NCI-H1417 treated with DMSO at 0.1 percent for 48 hours (cell line): ENCODE measurements around the gene CD2BP2.
"Not testable (repeated sequence)": the region's sequence is repeated elsewhere in the genome, so short reads cannot be mapped to it uniquely, and the experiment has no call there.

Experiments
- DNase-seq: peaks from one replicate; lab custom pipeline; 2025; lab: John Stamatoyannopoulos, UW

The CD2BP2 gene

DNA sequence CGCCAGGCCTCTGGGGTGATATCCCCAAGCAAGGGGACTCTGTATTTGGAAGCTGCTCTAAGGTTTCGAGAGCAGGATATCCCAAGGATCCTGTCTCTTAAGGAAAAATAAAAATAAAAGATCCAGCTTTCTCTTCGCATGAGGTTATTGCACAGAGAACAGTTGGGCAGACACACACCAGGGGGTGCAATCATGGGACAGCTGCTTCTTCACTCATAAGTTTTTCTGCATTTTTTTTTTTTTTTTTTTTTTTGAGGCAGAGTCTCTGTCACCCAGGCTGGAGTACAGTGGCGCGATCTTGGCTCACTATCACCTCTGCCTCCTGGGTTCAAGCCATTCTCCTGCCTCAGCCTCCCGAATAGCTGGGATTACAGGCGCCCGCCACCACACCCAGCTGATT, 13.1 kb downstream of the CD2BP2 start:
- not testable (repeated sequence) for DNase-seq

DNA sequence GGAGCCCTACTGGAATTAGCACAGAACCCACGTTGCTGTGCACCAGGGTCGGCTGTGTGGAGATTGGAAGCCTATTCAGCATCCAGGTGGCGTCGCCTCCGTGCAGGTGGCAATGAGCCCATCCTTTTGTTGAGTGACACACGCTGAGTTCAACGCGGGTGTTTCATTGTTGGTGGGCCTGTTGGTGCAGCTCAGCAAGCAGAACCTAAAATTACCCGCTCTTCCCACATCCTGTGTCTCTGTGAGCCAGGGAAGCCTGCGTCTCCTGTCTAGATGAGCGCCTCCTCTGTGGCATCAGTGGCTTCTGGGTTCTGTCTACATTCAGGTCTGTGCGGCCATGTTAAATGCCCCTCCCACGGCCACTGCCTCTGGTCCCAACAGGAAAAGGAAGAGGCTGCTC, 14.5 kb downstream of the CD2BP2 start:
- DNase-seq, result no peak

DNA sequence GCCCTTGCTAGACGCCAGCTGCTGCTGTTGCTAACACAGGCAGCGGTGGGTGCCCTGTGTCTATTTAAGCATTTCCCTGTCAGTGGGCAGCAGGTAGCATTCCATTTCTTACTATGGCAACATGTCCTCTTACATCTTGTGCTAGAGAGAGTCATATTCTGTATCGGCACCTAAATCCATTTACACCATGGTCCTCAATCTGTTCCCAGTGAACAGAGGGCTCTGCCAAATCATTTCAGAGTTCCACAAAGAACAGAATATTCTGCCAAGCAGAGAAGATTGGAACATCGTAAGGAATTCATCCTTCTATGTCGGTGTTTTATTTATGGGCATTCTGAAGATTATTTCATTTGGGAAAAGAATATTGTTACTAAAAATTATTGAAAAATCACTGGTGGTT, 16.4 kb downstream of the CD2BP2 start:
- DNase-seq, result not testable (repeated sequence)

DNA sequence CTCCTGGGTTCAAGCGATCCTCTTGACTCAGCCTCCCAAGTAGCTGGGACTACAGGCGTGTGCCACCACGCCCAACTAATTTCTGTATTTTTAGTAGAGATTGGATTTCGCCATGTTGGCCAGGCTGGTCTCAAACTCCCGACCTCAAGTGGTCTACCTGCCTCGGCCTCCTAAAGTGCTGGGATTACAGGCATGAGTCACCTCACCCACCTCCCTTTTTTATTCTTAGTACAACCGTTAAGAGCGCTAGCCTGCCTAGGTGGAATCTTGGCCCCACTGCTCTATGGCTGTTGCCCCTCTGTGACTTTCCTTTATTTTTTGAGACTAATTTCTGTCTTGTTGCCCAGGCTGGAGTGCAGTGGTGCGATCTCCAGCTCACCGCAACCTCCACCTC, 17.1 kb downstream of the CD2BP2 start:
- DNase-seq, result not testable (repeated sequence)

DNA sequence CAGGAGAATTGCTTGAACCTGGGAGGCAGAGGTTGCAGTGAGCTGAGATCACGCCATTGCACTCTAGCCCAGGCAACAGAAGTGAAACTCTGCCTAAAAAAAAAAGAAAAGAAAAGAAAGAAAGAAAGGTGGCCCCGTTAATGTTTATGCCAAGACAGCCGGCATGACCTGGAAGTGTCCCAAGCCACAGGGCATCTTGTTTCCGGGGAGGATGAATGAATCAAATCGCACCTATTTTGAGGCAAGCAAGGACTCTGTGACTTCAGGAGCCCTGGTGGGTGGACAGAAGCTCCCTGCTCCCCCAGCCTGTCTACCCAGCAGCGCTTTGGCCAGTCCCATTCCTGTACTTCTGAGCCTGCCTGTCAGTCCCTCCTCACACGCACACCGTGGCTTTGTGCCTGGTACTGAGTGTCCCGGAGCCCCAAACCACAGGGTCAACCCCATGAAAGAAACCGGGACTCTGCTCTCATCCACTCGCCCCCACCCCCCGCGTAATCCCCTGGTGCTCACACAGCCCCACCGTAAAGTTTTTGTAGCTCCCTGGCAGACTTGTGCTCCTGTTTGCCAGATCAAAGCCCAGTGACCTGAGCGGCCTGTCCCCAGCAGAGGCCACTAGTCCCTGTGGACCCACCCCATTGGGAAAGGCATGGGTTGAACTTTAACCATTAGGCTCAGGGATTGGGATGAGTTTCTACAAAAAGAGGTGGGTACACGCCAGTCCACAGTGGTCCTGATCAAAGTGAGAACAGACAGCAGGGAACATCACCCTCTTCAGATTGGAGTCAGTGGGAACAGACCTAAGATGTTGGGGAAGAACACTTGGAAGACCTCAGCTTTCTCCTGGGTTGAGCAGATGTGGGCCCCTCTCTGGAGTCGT, 19.3 kb downstream of the CD2BP2 start:
- DNase-seq, result no peak

DNA sequence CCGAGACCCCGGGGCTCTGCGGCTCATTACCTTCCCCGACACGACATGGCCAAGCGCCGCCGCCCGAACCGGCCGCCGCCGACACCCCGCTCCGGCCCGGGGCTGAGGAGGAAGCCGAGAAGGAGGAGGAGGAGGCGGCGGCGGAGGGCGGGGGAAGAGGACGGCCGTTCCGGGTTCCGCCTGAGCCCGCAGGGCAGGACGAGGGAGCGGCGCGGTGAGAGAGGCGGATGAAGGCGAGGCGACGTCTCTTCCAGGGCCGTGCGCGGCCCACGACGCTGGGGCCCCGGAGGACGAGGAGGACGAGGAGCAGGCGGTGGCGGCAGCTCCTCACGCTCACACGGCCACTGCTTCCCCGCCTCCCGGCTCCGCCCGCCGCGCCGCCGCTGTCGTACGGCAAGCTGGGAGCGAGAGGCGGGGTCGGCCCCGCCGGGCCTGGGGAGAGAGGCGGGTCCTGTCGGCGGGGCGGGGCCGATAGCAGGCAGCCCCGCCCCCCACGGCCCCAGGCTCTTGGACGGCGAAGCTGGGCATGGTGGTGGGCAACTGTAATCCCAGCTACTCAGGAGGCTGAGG, 20.0 kb downstream of the CD2BP2 start:
- DNase-seq, result peak; percentile 12

DNA sequence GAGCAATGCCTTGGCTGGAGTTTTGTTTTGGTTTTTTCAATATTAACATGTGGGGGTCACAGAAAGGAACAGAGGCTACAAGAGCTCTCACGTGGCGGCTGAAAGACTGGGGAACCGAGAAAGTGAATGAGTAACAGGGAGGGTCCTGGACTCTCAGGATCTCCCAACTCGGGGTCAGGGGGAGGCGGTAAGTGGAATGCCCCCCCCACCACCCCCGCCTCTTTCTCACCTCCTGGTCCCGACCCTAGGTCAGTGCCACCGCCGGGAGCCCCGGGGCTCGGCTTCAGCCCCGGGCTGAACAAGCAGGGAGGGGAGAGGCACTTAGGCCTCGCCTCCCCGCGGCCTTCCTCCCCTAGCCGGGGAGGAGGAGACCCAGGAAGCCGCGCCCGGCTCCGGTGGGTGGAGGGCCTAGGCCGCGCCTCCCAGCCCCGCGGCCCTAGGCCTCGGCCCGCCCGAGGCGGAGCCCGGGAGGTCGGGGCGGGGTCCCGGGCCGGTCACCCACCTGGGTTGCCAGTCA, 20.6 kb downstream of the CD2BP2 start:
- DNase-seq, result not testable (repeated sequence)

DNA sequence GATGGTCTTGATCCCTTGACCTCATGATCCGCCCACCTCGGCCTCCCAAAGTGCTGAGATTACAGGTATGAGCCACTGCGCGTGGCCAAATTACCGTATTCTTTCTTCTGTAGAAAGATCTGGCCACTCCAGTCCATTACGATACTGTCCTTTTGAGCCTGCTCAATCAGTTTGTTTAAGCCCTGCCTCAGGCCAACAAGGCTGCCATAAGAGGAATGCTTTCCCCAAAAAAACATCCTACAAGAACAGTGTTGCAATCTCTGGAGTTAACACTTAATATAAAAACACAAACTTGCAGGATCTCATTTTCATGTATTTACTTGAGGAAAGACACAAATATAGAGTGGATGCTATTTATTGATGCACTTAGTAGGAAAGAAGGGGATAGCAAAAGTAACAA, 30.9 kb downstream of the CD2BP2 start:
- not testable (repeated sequence) for DNase-seq

DNA sequence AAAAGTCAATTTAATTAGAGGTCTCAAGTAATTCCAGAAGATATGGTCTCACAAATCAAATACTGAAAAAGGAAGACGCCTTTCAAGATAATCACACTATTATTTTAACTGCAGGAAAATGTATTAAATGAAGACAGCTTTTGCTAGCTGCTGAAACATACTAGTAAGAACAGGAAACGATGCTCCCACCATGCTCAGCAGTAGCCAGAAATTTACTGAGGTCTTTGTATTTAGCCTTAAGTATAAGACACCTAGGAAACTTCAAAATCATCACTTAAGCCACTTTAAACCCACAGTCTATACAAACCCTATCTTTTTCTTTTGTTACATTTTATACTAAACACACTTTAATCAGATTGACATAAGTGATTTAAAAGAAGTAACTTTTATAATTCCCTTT, 36.5 kb downstream of the CD2BP2 start:
- not testable (repeated sequence) for DNase-seq

DNA sequence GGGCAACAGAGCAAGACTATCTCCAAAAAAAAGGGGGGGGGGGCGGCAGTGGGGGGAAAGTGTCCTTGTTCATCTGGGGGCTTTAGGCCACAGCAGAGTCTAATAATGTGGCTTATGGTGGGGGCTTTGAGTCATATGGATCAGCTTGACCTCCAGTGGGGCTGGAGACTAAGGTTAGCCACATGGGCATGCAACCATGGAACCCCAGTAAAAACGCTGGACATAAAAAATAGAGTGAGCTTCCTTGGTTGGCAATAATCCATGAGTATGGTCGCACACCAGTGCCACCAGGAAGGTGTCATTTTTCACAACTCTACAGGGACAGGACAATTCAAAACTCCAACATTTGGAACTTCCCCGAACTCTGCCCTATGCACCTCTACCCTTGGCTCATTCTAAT, 44.2 kb downstream of the CD2BP2 start:
- DNase-seq, result not testable (repeated sequence)

DNA sequence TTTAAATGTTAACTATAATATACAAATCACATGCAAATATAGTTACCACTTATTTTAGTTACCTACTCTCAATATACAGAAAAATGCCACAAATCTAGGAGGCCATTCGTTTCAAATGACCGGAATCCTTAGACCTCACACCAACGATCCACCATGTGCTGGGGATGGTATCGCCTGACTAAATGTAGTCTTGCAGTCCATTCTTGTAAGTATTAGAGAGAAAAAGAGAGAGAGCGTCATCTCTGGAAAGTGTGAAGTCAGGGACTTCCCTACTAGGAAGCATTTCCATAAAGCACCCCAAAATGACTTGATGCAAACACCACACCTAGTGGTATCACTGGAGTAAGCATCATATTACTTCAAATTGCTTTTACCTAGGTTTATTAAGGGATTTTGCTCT, 45.9 kb downstream of the CD2BP2 start:
- DNase-seq, result not testable (repeated sequence)
